HG02970 (cell line): ENCODE data around the gene TTLL8.

Source experiments
- ATAC-seq: cut with Tn5 transposase; IDR thresholded peaks from one replicate; pipeline ENCODE4 v1.9.1; 2021; ENCODE audit warnings: mild to moderate bottlenecking, moderate library complexity, moderate number of reproducible peaks; ENCODE audit not compliant: unreplicated experiment, low FRiP score

TTLL8 gene

DNA sequence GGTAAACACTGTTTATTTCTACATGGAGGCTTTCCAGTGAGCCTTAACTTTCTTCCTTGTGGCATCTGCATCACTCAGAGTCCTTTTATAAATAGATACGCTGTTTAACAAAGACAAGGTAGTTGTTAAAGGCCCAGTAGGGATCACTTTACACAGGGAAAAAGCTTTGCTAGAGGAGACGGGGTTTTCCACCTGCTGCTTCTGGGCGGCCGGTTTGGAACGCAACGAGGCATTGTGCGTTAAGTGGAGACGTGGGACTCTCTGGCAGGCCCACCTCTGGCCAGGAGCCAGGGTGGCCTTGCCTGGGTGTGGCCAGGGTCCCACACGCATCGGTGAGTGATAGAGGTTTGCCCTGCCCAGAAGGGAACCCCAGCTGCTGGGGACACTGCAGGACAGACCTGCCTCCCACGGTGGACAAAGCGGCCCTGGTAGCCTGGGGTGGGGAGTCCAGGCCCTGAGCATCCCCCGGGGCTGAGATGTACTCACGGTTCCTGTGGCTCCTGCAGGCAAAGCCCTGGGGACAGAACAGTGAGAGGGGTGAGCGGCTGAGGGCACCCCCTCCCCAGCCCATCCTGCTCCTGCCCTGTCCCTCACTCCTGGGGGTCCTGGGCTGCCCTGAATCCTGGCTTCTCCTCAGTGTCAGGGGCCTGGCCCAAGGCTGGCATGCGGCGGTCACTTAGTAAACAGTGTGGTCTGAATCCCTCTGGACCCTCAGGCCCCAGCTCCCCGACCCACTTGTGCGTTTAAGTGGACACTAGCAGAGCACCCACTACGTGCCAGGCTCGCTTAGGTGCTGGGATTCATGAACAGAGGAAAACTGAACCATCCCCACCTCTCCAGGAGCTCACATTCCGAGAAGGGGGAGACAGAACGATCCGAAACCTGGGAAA lies 49.7 kb downstream of the TTLL8 start:
- ATAC-seq: no peak

DNA sequence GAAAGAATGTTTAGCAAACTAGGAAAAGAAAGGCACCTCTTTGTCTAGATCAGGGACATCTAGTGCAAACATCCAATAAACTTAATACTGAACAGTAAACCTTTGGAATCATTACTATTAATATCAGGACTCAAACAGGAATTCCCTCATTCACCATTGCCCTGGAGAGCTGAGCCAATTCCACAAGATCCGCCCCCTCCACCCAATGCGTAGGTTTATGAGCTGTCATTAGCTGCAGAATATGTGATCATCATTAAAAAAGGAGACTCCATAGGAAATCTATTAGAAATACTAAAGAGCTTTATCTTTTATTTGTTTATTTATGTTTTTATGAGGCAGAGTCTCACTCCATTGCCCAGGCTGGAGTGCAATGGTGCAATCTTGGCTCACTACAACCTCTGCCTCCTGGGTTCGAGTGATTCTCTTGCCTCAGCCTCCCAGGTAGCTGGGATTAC lies 51.0 kb downstream of the TTLL8 start:
- no peak for ATAC-seq

DNA sequence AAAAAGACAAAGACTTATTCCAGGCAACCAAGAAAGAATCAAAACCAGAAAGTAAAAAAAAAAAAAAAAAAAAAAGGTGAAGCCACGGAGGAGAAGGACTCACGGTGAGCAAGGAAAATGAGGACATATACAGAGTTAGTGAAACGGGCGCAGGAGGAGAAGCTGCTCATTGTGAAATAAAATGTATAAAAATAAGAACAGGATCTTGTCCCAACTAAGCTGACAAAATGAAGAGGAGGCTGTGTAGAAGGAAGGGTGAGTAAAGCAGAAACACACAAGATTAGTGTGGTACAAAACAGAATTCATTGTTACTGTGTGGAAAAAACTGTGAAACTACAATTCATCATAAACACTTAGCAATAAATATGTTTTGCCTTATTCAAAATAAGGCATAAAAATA lies 53.2 kb downstream of the TTLL8 start:
- no peak for ATAC-seq

DNA sequence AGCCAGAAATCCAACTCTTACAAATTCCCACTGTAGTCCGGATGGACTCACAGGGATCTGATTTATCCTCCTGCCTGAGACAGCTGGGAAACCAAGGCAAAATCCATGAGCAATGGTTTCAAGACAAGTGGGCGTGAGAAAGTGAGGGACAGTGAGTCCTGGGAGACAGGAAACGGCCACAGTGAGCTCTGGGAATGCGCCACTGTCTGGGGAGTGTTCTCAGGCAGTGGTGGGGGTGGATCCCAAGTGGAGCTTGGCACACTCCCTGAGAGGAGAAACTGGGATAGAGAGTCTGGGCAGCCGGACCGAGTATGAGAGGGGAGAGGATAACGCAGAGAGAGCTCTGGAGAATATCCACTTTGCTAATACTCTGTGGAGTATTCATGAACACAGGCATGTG lies 55.3 kb downstream of the TTLL8 start:
- ATAC-seq: no peak

DNA sequence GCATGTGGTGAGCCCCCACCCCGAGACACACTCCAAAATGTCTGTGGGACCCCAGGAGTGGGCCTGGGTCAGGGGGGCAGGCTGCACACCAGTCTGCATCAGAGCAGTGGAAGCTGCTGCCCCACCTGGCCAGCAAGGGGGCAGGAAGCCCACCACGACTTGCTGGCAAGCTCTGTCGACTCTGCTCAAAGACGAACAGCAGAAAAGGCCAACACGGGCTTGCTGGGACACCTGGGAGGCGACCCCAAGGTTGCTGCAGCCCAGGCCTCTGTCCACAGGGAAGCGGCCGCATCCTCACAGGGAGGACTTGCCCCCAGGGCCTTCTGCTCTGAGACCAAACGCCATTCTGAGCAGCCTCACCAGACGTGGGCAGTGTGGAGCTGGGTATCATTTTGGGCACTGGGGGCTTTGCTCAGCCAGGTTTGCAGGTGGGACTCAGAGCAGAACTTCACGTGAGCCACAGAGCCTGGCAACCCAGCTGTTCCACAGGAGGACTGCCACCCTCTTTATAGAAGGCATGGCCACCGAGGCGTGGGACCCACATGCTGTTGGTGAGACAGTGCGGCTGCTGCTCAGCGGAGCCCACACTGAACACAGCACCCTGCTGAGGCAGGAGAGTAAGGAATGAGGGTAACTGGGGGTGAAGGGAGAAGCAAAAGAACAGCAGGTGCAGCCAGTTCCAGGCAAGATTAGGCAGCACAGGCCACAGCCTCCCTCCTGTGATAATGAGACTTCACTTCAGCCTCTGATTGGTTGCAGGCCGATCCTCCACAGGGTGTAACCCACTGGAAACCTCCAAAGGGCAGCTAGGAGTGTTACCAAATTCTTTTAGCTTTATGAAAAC lies 56.5 kb downstream of the TTLL8 start:
- no peak for ATAC-seq

DNA sequence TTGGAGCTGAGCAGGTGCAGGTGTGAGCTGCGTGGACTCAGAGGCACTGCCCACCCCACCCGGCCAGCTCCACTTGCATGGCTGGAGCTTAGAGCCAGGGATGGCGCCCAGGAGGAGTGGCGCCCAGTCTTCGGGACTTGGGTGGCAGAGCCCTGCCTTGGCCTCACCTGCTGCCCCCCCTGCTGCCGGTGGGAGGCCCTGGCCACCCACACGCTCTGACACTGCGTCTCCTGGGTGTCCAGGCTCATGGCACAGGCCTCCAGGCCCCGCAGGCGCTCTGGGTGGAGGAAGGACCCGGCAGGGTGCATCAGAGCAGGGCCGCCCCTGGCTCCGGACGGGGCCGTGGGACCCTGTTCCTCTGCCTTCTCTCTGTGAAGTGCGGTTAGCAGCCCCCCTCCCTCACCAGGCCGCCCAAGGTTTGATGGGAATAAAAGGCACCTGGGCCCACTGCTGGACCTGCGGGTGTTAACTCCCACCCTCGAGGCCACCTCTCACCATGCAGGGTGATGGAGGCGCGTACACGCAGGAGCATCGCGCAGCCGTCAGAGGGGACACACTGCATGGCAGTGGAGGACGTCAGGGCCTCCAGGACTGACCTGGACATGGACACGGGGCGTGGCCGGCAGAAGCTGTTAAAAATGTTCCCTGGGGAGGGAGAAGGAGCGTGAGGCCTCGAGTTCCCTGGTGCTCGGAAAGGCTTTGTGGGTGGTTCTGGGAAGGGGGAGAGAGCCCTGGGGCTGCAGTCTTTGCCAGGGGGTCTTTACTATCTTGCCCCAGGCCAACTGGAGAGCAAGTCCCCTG lies 57.3 kb downstream of the TTLL8 start:
- ATAC-seq: no peak

DNA sequence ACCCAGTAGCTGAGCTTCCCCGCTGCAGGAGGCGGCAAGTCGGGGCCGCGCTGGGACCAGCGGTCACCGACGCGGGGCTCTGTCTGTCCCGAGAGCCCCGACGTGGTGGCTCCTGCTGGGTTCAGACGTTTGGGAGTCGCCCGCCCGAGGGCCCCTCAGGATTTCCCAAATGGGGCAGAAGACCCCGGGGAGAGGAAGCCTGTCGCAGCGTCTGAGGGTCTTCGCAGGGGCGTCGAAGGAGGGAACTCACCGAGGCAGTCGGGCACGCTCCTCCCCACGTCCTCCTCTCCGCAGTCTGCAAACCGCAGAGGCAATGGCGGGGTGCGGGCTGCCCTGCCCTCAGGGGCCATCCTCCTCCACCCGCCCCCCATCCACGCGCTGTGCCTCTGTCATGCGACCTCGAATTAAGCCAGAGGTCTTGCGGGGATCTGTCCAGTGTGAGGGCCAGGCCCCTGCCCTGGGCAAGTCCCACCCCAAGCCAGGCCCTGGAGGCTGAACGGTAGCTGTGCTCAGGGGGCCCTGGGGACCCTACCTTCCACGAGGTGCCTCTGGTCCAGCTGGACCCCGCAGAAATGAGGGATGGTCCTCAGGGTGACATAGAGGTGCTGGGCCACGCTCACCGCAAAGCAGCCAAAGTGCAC lies 58.0 kb downstream of the TTLL8 start:
- ATAC-seq: no peak

DNA sequence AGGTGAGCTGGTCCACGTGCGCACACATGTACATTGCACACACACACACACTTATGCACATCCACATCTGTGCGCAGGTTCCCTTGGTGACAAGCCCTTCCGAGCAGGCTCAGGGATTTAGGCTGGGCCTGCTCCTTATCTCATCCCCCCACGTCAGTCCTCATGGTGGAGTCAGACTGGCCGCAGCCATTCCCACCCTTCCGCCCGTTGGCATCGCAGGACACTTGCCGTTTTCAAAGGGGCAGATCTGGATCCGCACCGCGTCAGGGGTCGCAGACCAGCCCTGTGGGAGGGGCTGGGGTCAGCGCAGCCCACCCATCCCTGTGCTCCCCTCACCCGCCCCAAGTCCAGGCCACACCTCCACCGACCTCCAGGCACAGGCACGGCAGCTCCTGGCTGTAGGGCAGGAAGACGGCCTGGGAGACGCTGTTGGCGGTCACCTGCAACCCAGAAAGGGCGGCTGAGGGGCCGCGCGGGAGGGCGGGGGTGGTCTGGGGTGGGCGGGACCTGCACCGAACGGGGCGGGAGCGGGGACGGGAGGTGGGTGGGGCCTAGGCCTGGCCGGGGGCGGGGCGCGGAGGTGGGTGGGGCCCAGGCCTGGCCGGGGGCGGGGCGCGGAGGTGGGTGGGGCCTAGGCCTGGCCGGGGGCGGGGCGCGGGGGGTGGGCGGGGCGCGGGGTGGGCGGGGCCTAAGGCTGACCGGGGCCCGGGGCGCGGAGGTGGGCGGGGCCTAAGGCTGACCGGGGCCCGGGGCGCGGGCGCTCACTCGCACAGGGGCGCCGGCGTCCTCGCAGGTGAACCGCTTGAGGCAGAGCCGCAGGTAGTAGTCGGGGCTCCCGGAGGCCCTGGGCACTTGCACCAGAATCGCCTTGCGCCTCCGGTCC lies 58.8 kb downstream of the TTLL8 start:
- no peak for ATAC-seq

DNA sequence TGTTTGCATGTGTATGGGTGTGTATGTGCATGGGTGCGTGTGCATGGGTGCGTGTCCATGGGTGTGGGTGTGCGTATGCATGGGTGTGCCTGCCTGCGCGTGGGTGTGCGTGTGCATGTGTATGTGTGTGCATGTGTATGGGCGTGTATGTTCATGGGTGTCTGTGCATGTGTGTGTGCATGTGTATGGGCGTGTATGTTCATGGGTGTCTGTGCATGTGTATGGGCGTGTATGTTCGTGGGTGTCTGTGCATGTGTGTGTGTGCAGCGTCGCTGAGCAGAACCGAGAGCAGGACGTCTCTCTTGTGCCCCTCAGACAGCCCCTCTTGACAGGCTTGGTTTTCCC lies 59.4 kb downstream of the TTLL8 start:
- ATAC-seq: no peak

DNA sequence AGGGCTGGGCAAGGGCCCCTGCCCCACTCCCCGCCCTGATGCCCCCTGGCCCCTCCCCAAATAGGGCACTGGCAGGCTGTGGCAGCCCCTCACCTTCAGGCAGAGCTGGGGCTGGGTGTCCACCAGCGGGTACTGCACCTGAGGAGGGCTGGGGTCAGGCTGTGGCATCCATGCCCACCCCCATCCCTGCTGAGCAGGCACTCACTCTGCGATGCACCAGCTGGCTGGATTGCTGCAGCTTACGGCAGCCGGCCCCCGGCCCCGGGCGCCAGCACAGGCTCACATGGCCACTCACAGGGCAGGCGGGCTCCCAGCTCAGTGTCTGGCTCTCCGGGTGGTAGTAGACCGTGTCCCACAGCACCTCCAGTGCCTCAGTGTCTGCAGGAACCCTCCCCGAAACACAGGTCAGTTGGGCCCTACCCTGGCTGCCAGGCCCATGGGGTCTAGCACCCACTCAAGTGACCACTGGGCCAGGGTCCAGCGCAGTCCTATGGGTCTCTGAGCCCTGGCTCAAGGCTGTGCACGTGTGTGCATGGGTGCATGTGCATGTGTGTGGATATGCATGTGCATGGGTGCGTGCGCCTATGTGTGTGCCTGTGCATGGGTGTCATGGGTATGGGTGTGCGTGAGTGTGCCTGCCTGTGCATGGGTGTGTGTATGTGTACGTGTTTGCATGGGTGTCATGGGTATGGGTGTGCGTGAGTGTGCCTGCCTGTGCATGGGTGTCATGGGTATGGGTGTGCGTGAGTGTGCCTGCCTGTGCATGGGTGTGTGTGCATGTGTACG lies 60.0 kb downstream of the TTLL8 start:
- ATAC-seq: no peak

DNA sequence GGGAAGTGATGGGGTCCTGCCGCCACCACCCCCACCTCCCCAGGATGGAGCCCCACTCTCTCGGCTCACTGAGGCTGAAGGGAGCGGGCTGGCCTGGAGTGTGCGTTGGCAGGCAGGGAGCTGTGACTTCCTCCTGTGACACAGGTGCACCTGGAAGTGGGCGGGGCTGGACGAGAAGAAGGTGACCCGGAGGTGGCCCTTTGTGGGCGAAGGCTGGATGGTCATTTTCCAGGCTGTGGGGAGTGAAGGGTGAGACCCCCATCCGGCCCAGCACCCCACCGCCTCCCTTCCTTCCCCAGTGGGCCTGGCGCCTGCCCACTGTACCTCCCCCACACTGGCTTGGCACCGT lies 60.9 kb downstream of the TTLL8 start:
- no peak for ATAC-seq

DNA sequence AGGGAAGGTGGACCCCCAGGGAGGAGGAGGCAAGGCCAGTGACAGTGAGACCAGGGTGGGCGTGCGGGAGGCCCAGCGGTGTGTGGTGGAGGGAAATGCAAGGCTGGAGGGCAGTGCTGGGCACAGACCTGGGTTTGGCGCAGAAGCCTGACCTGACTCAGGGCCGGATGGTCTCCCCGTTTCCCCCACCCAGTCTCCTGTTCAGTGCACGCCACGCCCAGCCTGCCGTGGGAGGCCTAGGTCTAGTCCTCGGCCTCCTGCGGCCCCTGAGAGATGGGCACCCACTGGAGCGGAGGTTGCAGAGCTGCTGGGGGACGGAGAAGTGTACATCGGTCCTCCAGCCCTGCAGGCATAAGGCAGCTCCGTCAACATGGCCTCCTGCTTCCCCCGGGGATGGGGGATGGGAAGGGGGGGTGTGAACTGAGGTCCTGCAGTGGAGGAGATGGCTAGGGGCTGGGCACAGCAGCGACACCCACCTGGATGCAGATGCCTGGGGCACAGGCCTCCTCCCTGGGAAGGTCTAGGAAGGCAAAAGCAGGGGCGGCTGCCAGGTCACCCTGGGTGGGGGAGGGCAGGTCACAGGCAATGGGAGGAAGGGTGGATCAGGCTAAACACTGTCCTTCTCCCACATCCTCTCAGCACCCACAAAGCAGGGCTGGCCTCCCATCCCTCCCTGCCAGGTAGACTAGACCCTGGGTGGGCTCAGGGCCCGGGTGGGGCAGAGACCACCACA lies 61.4 kb downstream of the TTLL8 start:
- ATAC-seq: no peak

DNA sequence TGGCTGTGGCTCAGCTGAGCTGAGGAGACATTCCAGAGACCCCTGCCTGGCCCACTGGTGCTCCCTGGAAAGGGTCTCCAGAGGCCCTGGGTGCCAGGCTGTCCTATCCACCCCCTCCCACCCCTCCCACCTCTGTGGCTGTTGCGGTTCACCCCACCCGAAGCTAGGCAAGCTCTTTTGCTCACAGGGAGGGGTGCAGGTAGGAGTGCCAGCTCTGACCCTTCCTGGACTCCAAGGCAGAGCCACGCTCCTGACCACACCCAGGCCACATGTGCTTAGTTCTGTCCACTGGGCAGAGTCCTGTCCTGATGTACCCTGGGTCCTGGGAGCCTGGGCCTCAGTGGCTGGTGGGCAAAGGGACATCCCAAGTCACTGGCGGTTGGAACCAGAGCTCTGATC lies 62.0 kb downstream of the TTLL8 start:
- no peak for ATAC-seq

DNA sequence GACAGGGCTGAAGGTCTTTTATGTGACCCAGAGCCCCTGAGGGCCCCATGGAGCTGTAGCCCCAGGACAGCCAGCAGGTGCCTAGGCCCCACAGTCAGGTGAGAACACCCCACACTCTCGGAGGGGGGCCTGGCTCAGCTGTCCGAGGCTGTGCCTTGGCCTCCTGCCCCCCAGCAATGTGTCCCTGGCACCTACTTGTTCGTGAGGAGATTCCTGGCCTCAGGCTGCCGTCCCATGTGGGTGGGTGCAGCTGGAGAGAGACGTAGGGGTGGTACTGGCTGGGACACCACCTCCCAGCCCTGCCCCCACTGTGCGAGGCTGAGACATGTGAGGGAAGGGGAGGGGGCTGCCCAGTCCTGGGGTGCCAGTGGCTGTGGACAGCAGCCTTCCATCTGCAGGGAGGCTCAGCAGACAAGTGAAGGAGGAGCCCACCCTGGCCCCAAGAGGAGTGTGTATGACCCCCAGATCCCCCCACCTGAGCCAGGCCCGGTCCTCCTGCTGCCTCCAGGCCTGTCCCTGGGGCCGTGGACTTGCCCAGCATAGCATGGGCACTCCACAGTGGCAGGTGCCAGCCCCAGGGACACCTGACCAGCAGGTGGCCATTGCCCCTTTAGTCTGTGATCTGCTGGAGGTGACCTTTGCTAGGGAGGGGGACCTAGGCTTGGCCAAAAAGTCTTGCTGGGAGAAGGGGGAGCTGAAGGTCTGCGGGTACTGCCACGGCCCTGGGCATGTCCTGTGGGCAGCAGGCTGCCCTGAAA lies 62.6 kb downstream of the TTLL8 start:
- ATAC-seq: no peak

DNA sequence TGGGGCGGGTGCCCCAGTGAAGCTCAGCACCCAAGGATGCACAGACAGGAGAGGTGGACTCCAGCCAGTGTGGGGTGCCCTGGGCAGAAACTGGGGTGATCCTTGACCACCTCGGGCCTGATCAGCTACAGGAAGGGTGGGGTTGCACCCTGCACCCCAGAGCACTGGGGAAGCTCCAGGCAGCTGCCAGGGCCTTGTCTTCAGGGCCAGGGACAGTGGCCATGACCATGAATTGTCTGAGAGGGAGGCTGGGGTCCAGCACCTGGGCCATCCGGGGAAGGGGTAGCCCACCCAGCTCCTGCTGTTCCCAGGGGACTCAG lies 63.1 kb downstream of the TTLL8 start:
- no peak for ATAC-seq

DNA sequence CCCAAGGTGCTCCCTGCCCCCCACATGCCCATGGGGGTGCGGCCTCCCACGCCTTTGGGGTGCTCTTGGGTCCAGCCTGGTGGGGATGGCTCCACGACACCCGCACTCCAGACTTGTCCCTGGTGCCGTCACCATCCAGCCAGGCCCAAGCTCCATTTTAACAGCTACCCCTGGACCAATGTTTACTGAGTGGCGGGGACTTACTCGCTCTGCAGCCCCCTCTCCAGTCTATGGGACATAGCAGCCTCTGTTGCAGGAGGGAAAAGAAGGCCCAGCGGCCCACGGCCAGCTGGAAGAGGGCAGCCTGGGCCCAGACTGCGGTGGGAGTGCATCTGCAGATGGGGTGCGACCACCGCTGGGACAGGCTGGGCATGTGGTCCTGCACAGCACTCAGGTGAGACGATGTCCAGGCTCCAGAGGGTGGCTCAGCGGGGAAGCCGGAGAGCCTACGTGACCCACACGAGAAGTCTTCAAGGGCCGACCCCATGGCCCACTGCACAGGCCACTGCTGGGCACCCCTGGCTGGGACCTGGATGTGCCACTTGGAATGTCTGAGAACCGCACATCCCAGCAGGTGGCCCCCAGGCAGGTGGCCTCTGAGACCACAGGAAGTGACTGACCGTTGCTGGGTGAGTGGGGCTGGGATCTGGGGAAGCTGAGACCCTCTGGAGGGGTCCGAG lies 63.6 kb downstream of the TTLL8 start:
- no peak for ATAC-seq
